GM11168 (cell line): ENCODE results near the gene GADD45B.

Source experiments
- in situ Hi-C: fragments of 300-500 bp; cut with MboI; formaldehyde crosslinking; loops from one replicate; pipeline ENCODE4 v1.12.0; 2022; ENCODE audit warnings: low sequenced_read_pairs; ENCODE audit not compliant: unreplicated experiment

GADD45B gene, protein sequence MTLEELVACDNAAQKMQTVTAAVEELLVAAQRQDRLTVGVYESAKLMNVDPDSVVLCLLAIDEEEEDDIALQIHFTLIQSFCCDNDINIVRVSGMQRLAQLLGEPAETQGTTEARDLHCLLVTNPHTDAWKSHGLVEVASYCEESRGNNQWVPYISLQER

DNA sequence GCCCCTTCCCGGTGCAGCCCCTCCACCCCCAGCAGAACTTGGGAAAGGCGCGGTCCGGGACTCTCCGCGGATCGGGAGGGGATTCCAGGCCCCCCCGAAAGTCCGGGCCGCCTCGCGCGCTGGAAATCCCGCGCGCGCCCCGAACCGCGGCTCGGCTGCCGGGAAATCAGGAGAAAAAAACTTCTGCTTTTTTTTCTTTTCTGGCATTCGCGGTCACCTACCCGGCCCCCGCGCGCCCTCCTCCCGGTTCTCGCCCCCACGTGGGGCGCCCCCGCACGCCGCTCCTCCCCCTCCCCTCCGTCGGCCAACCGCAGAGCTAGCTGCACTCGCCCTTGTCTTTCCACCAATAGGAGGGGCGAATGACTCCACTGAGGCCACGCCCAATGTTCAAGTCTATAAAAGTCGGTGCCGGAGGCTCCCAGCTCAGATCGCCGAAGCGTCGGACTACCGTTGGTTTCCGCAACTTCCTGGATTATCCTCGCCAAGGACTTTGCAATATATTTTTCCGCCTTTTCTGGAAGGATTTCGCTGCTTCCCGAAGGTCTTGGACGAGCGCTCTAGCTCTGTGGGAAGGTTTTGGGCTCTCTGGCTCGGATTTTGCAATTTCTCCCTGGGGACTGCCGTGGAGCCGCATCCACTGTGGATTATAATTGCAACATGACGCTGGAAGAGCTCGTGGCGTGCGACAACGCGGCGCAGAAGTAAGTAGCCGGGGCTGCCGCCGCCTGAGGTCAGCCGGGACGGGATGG lies at the start of gene GADD45B:
Gene GADD45B, plus strand, starts transcription at position 426 of the 749 bp plus-strand sequence. Its CDS starts 232 bp downstream, at position 658.
- in situ Hi-C loops = loop anchor here (5.0 kb wide), 1 partner anchor 131 kb away; no protein-coding TSS in a partner anchor

DNA sequence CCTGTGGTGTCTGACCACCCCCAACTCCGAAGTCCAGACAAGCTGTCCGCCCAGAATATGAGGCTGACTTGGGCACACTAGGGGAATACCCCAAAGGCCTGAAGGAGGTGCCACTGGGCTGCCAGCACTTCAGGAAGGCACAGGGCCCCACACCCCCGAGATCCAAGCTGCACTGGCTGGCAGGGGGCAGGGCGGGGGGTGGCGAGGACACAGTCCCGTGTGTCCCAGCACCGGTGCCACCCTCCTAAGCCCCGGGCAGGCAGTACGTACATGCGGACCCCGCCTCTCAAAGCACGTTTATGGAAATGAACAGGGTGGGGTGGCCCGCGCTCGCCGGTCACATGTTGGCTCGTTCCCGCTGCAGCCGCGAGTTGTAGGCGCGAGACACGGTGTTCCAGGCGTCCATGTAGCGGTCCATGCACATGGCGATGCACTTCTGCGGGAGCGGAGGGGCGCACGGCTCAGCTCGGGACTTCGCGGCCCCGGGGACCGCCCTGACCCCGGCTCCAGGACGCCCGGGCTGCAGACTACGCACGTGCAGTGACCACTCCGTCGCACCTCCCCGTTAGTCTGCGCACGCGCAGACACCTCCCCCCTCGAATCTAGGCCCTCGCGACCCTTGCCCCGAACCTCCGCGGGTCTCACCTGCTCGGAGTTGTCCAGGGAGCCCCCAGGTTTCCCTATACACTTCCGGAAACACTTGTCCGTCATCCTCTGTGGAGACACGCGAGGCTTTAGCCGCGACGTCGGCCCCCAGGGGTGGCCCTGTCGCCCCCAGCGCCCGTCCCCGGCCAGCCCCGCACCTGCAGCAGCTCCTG lies 49.1 kb upstream of the GADD45B start:
- in situ Hi-C loops = no loop called here

DNA sequence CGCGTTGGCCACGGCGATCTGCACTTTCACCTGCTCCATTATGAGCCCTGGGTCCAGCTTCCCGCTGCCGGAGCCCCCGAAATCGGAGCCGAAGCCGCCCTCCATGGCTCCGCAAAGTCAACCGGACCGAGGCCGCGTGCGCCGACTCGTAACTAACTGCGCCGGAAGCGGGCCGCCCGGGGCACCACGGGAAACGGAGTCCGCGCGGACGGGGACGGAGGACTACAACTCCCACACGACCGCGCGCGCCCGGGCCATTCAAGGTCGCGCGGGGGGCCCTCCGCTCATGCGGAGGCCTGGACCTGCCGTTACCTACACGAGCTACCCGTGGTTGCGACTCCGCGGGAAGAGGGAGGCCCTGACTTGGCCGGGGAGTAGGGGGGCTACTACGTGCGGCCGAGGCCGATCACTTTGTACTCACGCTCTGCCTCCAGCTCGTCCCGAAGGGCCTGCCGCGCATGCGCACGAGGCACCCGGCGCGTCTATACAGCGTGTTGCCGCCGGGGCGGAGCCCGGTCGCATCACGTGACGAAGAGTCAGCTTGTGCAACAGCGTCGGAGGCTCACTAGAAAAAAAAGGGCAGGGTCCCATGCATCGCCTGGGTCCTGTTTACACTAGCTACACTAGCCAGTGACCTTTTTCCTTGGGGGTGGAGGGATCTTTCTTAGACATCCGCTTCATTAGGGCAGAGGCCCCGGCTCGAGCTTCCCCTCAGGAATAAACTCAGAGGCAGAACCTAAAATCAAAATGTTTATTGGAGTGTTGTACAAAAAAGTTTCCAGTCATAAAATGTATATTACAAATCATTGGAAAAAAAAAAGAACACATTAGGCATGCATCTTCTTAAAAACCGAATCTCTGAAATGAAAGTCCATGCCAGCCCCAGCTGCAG lies 48.3 kb upstream of the GADD45B start, which contains the start of gene TIMM13:
Gene TIMM13, minus strand, starts transcription at position 158 of the 892 bp plus-strand sequence. Its CDS starts 53 bp downstream, at position 105.
- in situ Hi-C loops = no loop called here

DNA sequence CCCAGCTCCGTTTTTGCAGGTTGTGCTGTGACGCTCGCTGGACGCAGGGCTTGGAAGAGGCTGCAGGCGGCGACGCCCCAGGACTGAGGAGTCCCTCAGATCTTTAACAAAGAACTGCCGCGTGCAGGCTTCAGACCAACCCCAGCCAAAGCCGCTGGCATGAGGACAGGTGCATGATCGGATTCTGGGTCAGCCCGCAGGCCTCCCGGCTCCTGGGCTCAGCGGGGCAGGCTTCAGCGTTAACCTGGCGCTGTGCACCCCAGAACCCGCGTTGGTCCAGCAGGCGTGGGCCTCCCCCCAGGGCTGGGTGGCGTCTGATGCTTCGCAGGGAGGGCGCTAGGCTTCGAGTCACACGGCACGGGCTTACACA lies 47.6 kb upstream of the GADD45B start:
- in situ Hi-C loops = no loop called here

DNA sequence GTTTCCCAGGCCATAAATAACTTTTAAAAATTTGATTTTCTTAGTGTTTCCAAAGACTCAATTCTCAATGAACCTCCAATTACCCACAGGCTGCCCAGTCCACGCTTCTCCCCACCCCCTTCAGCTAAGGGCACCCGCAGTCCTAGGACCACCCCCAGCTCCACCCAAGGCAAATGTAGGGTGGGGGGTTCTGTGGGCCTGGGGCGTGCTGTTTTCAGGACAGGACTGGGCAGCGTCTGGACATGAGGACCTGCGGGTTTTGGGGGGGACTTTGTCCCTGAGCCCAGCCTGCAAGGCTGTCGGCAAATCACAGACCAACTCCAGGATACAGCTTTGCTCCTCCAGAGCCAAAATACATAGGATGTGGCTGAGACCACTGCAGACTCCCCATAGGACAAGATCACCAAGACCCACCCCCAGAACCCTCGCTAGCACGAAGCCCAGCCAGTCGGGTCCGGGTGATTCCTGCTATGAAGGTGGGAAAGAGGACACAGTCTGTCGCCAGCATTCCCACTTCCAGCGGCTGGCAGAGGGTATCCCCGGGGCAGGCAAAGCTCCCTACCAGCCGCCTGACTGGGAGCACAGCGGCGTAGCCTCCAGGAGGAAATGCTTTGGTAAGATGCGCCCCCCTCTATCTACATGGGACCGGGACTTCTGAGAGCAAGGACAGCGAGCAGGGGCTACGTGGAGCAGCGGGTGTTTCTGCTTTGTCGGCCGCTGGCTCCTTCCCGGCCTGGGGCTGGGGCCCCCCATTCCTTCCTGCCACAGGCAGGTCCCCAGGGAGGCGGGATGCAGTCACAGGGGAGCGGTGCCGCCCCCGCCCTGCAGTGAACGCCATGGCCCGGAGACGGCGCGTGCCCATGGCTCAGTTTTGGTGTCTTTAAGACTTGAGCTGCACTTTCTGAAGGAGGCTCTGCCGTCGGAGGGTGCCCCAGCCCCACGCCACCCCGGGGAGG lies 46.9 kb upstream of the GADD45B start:
- in situ Hi-C loops = no loop called here

DNA sequence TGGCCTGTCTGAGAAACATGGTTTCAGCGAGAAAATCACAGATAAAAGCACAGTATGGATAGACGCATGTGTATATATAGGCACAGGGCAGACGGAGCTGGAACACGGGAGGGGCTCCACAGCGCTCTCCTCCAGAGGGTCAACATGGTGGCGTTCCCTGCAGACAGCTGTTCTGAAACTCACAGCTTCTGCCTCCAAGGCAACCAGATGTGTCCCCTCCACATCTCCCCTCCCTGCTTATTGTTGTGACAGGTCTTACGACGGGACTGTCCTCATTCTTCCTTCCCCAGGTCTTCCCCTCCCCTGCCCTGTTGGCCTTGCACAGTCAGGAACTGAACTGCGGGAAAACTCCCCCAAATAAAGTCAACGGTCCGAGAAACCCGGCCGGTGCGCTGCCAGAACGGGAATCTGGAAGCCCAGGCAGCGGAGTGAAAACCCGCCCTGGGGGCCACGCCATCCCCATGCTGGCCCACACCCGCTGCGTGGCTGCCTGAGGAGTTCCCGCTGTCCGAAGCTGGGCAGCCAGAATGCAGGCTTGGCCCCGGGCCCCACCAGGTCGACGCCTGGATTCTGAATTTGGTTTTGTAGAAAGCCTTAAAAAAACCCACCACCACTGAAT lies 45.9 kb upstream of the GADD45B start:
- in situ Hi-C loops = no loop called here

DNA sequence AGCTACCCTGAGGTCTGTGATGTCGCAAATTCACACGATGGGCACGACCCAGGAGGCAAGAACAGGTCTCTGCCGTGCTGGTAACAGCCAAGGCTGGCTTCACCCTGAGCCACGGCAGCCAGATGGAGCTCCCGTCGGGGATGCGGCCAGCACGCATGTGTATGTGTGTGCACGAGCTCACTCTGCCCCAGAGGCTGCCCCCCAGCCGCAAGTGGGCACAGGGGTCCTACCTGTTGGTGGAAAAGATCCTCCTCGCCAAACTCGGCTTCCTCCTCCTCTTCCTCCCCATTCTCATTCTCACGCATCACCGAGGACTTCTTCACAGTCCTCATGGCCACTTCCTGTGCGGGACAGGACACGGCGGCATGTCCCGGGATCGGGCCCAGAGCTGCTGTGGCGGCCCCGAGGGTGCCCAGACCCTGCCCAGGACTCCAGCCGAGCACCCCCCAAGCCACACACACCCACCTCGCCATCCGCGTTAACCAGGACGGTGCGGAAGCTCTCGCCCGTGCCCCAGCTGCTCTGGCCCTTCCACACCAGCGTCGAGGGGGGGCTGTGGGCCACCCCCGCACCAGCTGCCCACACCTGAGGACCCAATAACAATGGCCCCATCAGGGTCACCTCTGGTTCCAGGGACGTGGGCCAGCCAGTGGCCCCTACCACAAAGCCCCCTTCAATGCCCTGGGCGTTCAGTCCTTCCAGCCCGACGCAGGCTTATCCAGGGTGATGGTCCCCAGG lies 44.4 kb upstream of the GADD45B start:
- in situ Hi-C loops = no loop called here

DNA sequence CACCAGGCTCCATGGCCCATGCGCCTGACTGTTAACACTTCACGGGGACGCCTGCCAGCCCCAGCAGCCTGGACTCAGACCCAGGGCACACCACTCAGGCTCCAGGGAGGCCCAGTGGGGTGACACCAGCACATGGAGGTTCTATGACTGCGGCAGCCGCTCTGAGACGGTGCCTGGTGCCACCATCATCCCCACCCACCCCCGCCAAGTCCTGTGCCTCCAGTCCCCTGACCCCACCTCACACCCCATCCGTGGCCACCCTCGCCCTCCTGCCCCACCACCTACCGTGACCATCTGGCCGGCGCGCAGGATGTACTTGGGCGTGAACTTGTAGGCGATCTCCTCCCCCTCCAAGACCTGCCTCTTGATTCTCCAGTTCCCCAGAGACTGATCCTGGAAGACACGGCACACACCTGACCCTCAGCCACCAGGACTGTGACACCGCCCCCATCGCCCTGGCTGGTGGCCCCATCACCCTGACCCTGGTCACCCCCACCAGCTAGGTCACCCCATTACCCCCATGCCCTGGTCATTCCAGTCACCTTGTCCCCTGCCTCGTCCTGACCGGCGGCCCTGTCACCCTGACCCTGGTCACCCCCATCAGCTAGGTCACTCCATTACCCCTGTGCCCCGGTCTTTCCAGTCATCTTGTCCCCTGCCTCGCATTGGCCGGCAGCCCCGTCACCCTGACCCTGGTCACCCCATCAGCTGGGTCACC lies 43.6 kb upstream of the GADD45B start:
- in situ Hi-C loops = no loop called here

DNA sequence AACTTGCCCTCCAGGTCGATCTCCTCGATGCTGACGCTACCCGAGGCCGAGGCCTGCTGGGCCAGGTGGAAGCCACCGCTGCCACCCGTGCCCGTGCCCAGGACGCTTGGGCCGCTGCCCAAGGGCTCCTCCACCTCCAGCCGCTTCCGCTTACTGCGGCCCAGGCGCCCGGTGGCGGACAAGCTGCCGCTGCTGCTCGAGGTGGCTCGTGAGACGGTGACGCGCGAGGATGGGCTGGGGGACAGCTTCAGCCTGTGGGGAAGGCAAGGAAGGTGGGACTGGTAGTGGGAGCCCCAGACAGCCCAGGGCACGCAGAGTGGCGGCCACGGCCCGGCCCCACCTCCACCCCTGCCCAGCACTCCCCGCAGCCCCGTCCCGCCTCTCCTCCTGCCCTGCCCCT lies 42.1 kb upstream of the GADD45B start:
- in situ Hi-C loops = no loop called here

DNA sequence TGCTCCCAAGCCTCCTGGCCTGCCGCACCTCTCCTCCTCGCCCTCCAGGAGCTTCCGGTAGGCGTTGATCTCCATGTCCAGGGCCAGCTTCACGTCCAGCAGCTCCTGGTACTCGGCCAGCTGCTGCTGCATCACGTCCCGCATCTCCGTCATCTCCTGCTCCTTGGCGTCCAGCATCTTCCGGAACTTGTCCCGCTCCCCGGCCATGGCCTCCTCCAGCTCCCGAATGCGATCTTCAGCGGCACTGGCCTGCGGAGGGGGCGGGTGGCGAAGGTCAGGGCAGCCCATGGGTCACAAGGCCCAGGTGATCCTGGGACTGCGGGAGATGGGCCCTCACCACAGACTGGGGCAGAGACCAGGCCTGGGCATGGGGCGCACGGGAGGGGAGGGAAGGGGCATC lies 41.7 kb upstream of the GADD45B start:
- in situ Hi-C loops = no loop called here

DNA sequence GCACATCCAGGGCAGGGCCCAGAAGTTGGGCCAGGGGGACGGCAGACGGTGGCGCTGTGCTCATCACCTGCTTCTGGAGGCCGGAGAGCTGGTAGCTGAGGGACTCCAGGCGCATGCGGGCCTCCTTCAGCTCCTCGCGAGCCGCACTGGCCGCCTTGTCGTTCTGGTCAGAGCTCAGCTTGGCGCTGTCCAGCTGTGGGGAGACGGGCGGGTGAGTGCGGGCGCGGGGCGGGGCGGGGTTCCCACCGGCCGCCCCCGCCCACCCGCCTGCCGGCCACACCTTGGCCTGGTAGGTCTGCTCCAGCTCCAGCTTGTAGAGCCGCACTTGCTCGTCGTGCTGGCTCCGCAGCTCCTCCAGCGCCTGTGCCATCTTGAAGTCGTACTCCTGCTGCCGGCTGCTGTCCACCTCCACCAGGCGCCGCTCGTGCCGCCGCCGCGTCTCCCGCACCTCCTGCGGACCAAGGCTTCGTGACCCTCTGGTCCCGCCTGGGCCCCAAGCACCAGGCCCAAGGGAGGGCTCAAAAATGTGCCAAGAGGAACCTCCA lies 41.1 kb upstream of the GADD45B start:
- in situ Hi-C loops = no loop called here

DNA sequence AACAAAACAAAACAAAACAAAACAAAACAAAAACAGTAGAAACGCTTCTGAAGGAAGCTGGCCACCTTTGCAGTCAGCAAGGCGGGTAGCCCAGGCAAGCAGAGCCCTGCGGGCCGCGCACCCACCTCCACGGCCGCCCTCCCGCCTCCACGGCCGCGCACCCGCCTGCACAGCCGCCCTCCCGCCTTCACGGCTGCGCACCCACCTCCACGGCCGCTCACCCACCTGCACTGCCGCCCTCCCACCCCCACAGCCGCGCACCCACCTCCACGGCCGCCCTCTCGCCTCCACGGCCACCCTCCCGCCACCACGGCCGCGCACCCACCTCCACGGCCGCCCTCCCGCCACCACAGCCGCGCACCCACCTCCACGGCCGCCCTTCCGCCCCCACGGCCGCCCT lies 39.5 kb upstream of the GADD45B start:
- in situ Hi-C loops = no loop called here

DNA sequence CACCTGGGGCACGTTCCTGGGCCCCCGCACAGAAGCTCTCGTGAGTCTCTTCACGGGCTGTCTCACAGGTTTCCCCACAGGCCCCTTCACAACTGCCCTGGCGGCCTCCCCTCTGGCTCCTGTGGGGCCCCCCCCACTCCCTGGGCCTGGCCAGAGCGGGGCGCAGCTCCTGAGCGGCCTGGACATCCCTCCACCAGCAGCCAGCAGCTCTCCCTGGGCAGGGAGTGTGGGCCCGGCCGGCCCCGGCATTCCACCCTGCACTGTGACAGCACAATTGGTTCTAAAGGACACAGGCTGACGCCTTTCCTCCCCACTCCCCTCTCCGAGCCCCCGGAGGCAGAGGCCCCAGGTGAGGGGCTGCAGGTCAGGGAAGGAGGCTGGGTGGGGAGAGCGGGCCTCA lies 39.0 kb upstream of the GADD45B start:
- in situ Hi-C loops = no loop called here

DNA sequence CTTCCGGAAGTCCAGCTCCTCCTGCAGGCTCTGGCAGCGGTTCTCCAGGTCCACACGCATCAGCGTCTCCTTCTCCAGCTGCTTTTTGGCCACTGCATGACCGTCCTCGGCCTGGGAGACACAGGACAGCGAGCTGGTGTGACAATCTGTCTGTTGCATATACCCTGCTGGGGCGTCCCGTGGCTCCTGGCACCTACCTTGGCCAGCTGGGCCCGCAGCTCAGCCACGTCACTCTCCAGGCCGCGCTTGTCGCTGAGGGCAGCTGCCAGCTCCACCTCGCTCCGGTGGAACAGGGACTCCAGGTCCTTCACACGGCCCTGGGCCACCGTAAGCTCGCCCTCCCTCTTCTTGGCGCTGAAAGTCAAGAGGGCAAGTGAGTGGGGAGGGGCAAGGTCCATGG lies 37.7 kb upstream of the GADD45B start:
- in situ Hi-C loops = no loop called here

DNA sequence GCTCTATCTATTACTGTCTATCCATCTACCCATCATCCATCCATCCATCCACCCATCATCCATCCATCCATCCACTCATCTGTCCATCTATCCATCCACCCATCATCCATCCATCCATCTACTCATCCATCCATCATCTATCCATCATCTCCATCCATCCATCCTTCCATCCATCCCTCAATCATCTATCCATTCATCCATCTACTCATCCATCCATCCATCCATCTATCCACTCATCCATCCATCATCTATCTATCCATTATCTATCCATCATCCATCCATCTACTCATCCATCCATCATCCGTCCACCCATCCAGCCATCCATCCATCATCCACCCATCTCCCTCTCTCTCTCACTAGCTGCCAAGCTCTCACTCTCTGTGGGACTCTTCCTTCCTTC lies 35.4 kb upstream of the GADD45B start:
- in situ Hi-C loops = no loop called here

DNA sequence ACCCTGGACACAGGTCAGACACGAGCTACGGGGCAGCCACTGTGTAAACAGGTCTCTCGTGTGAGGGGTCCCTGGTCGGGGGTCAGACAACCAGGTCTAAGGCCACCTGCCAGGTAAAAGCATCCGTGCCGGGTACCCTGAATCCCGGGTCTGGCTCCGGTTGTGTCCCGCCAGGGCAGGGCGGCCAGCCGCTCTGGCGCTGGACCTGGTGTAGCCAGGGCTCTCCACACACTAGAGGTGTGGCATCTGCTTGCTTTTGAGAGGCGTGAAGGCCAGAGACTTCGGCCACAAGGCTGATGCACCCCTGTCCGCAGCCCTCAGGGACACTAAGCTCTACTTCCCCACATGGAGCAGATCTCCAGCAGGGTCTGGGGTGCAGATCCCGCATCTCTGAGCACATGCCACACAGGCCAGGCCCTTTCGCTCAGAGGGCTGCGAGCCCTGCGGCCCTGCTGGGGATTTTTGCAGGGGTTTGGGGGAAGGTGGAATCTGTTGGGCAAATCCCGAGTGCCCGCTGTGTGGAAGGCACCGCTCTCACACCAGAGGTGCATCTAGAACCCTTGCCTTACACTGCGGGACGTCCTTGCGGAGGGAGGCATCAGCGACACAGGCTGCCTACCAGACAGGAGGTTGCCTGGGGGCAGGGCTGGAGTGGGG lies 34.7 kb upstream of the GADD45B start:
- in situ Hi-C loops = no loop called here
